ENCODE data around the gene LIG3. TPM values are rescaled to one million over a fixed set of nuclear protein-coding genes. Genes with fewer than 3 reads are reported as not detected.
"Not testable (repeated sequence)": the region's sequence is repeated elsewhere in the genome, so short reads cannot be mapped to it uniquely, and the experiment has no call there.

The LIG3 gene
- total RNA-seq: 10 to 100 TPM; 44.1 to 50.4 TPM

- no peaks in the 10 kb centered on the region for H3K9me3 Mint-ChIP-seq
- peak within 1 kb of the TSS; percentile 97 for H3K27ac Mint-ChIP-seq
- H3K27me3 Mint-ChIP-seq: no peaks in the 10 kb centered on the region
- TF ChIP-seq CTCF (IDR thresholded peaks at IDR 0.05): no peak
- POLR2A ChIA-PET: interaction anchor here (0.6 to 6.3 kb wide), 14 partner anchors 9 to 384 kb away, joined by 3 to 51 read pairs (median 6); partner anchors contain the start of genes CCT6B, RAD51D, RFFL and ZNF830
- CTCF ChIA-PET: interaction anchor here (0.6 to 3.9 kb wide), 6 partner anchors 11 to 560 kb away, joined by 3 to 28 read pairs (median 4); partner anchors contain the start of gene RAD51D
- peaks cover 44% of the 10 kb centered on the region for H3K4me1 Mint-ChIP-seq (ENCODE audit: low read depth)
- peak within 1 kb of the TSS; percentile 94 for H3K4me3 Mint-ChIP-seq
- H3K36me3 Mint-ChIP-seq (ENCODE audit: low read depth): peaks cover 20% of the 10 kb centered on the region
- DNase-seq: peak; percentile 96
- peak; percentile 78 for ATAC-seq
- intact Hi-C loops (cut with micrococcal nuclease): loop anchor here (5.0 kb wide), 2 partner anchors 82 to 107 kb away; partner anchors contain the start of gene RFFL
Observed at GRCh38 chr17:34980353-34980680, at the start of gene LIG3. LIG3 (plus strand) TSS chr17:34980512; CDS start chr17:34983006, 2,494 bp downstream.

- H3K27me3 Mint-ChIP-seq; DNase-seq; H3K4me3 Mint-ChIP-seq; H3K36me3 Mint-ChIP-seq (ENCODE audit: low read depth); H3K27ac Mint-ChIP-seq; H3K9me3 Mint-ChIP-seq; intact Hi-C loops (cut with micrococcal nuclease); ATAC-seq; POLR2A ChIA-PET; H3K4me1 Mint-ChIP-seq (ENCODE audit: low read depth): not testable (repeated sequence)
- CTCF ChIA-PET: interaction anchor here (1.2 kb wide), 1 partner anchor 24 kb away, joined by 5 read pairs; no protein-coding TSS in a partner anchor
Observed at GRCh38 chr17:34950780-34951179, 29.5 kb upstream of the LIG3 start.

DNA sequence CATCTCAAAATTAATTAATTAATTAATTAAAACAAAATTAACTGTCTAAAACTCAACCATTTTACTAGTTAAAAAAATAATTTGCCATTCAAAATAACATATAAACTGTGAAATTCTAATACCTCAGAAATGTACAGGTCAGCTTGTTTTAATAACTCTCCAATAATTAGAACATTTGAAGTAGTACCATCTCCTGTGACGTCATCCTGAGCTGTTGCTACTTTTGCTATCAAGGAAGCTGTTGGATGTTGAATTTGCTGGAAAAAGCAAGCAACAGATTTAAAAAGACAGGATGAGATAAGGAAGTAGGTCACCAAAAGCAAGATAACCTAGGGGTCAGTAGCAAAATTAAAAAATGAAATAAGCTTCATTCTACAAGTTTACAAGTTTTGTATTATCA, 21.9 kb upstream of the LIG3 start:
- Mint-ChIP-seq H3K4me1 (ENCODE audit: low read depth) (peaks cover 16% of the 10 kb centered on the region), H3K4me3 (no peak overlapping the region), H3K27me3 (peaks cover 4% of the 10 kb centered on the region), H3K27ac (no peak overlapping the region), H3K36me3 (ENCODE audit: low read depth) (peaks cover 12% of the 10 kb centered on the region), H3K9me3 (no peaks in the 10 kb centered on the region)
- intact Hi-C loops (cut with micrococcal nuclease): no loop called here
- CTCF ChIA-PET: interaction anchor here (1.0 to 1.5 kb wide), 3 partner anchors 10 to 23 kb away, joined by 3 to 6 read pairs (median 3); no protein-coding TSS in a partner anchor
- DNase-seq: no peak
- no peak for TF ChIP-seq CTCF (IDR thresholded peaks at IDR 0.05)
- POLR2A ChIA-PET: interaction anchor here (1.2 to 1.5 kb wide), 2 partner anchors 13 to 64 kb away, joined by 4 to 6 read pairs; no protein-coding TSS in a partner anchor
- ATAC-seq: no peak

DNA sequence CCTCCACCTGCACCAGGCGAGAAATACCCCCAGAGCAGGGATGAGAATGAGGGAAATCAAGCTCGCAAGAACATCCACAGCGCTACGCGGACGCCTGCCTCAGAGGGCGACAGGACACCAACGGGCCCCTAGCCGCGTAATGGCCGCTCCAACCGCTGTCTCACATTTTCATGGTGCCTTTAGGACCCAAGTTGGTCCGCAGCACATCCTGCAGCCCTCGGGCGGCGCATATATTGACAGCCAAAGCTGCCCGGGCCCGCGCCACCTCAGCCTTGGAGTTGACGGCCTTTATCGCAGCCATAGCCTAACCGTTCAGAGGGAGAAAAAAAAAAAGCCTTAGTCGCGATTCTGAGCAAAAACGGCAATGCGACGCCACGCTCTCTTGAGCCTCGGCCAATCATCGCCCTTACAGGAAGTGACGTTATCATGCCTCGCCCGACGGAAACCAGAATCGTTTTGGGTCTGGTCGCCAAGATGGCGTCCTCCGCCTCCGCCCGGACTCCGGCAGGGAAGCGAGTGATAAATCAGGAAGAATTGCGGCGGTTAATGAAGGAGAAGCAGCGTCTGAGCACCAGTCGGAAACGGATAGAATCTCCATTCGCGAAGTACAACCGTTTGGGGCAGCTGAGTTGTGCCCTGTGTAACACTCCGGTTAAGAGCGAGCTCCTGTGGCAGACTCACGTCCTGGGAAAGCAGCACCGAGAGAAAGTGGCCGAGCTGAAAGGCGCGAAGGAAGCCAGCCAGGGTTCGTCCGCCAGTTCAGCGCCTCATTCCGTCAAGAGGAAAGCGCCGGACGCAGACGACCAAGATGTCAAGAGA, 19.0 kb upstream of the LIG3 start, which contains the start of the genes CCT6B and ZNF830:
Gene CCT6B, minus strand, starts transcription at position 368 of the 819 bp plus-strand sequence. Its CDS starts 67 bp downstream, at position 301.
Gene ZNF830, plus strand, starts transcription at position 448 of the 819 bp plus-strand sequence. Its CDS starts 27 bp downstream, at position 475.
- DNase-seq (peak; percentile 96), ATAC-seq (peak; percentile 91)
- TF ChIP-seq CTCF (IDR thresholded peaks at IDR 0.05): no peak
- peaks cover 4% of the 10 kb centered on the region for H3K27me3 Mint-ChIP-seq
- H3K4me3 Mint-ChIP-seq: peak within 1 kb of the TSS; percentile 99
- ChIA-PET CTCF (interaction anchor here (1.2 to 2.0 kb wide), 2 partner anchors 13 to 129 kb away, joined by 3 to 5 read pairs; no protein-coding TSS in a partner anchor), POLR2A (interaction anchor here (0.7 to 6.8 kb wide), 11 partner anchors 10 to 161 kb away, joined by 3 to 51 read pairs (median 3); partner anchors contain the start of gene LIG3)
- H3K4me1 Mint-ChIP-seq (ENCODE audit: low read depth): peaks cover 21% of the 10 kb centered on the region
- H3K9me3 Mint-ChIP-seq: no peaks in the 10 kb centered on the region
- intact Hi-C loops (cut with micrococcal nuclease): loop anchor here (1.0 kb wide), 1 partner anchor 20 kb away; no protein-coding TSS in a partner anchor
- H3K27ac Mint-ChIP-seq: peak within 1 kb of the TSS; percentile 100
- H3K36me3 Mint-ChIP-seq (ENCODE audit: low read depth): peaks cover 26% of the 10 kb centered on the region

- Mint-ChIP-seq H3K27me3 (no peaks in the 10 kb centered on the region), H3K9me3 (no peaks in the 10 kb centered on the region), H3K27ac (no peak overlapping the region), H3K4me1 (ENCODE audit: low read depth) (peaks cover 11% of the 10 kb centered on the region), H3K4me3 (no peak overlapping the region), H3K36me3 (ENCODE audit: low read depth) (peaks cover 2% of the 10 kb centered on the region)
- TF ChIP-seq CTCF (IDR thresholded peaks at IDR 0.05): no peak
- DNase-seq: no peak
- CTCF ChIA-PET: interaction anchor here (0.7 to 1.8 kb wide), 11 partner anchors 8 to 432 kb away, joined by 3 to 6 read pairs (median 4); partner anchors contain the start of genes CCT6B and ZNF830
- POLR2A ChIA-PET: interaction anchor here (0.5 to 1.8 kb wide), 5 partner anchors 10 to 561 kb away, joined by 3 to 9 read pairs (median 3); partner anchors contain the start of genes CCT6B and ZNF830
- intact Hi-C loops (cut with micrococcal nuclease): no loop called here
- ATAC-seq: no peak
Observed at GRCh38 chr17:34974179-34974578, 6.1 kb upstream of the LIG3 start.

Measured in activated CD8-positive, alpha-beta T cell treated with anti-CD3 and anti-CD28 coated beads for 36 hours (primary cell).